Ectodermal cell (in vitro differentiated cells): ENCODE results near the gene MYLK.
"Not testable (repeated sequence)": the region's sequence is repeated elsewhere in the genome, so short reads cannot be mapped to it uniquely, and the experiment has no call there.

Experiments used
- H3K27ac ChIP-seq: 2 replicates; pipeline ENCODE4 v1.7.0; 2013; ENCODE audit warnings: mild to moderate bottlenecking, low read depth, low read length; ENCODE audit not compliant: insufficient read depth, poor library complexity, severe bottlenecking
- H3K27me3 ChIP-seq: 2 replicates; pipeline ENCODE4 v1.7.0; 2013; ENCODE audit warnings: mild to moderate bottlenecking, low read length; ENCODE audit not compliant: insufficient read depth, control insufficient read depth, poor library complexity, severe bottlenecking
- H3K36me3 ChIP-seq: one replicate; pipeline ENCODE4 v1.7.0; 2013; ENCODE audit warnings: low read length; ENCODE audit not compliant: control insufficient read depth, insufficient read depth
- H3K4me1 ChIP-seq: one replicate; pipeline ENCODE4 v1.7.0; 2013; ENCODE audit warnings: low read length; ENCODE audit not compliant: control insufficient read depth, insufficient read depth
- H3K4me3 ChIP-seq: 2 replicates; pipeline ENCODE4 v1.7.0; 2013; ENCODE audit warnings: low read depth, low read length, control low read depth; ENCODE audit not compliant: insufficient read depth
- H3K9me3 ChIP-seq: 2 replicates; pipeline ENCODE4 v1.7.0; 2013; ENCODE audit warnings: mild to moderate bottlenecking, low read length, moderate library complexity; ENCODE audit not compliant: control insufficient read depth
- WGBS, 2 experiments: methylation state at CpG; one replicate each; pipeline ENCODE4 v1.1.7; 2013; ENCODE audit warnings: missing lambda C conversion rate in 2 of 2; 5-methylcytosine and 5-hydroxymethylcytosine counted together

The MYLK gene

GRCh38 chr3:123605789-123606234 is 278.3 kb downstream of the MYLK start:
- no peaks in the 10 kb centered on the region for H3K4me1 ChIP-seq
- no peaks in the 10 kb centered on the region for H3K36me3 ChIP-seq
- H3K4me3 ChIP-seq = no peak overlapping the region
- WGBS, 2 experiments = 91 to 95% methylated on average over 5 of the region's 5 CpGs
- H3K9me3 ChIP-seq = no peaks in the 10 kb centered on the region
- no peak overlapping the region for H3K27ac ChIP-seq
- no peaks in the 10 kb centered on the region for H3K27me3 ChIP-seq

- not testable (repeated sequence) for H3K9me3 ChIP-seq, H3K27ac ChIP-seq, H3K27me3 ChIP-seq, H3K4me1 ChIP-seq, H3K4me3 ChIP-seq, H3K36me3 ChIP-seq
- WGBS, 2 experiments = 66 to 78% methylated on average over 2 of the region's 2 CpGs
Observed at GRCh38 chr3:123603153-123603552, 281.0 kb downstream of the MYLK start.

GRCh38 chr3:123602325-123602724 is 281.8 kb downstream of the MYLK start:
- H3K27me3 ChIP-seq = no peaks in the 10 kb centered on the region
- H3K9me3 ChIP-seq = no peaks in the 10 kb centered on the region
- H3K36me3 ChIP-seq = no peaks in the 10 kb centered on the region
- no peak overlapping the region for H3K4me3 ChIP-seq
- H3K4me1 ChIP-seq = no peaks in the 10 kb centered on the region
- no peak overlapping the region for H3K27ac ChIP-seq
- 87 to 93% methylated on average over 1 of the region's 1 CpG for WGBS, 2 experiments

- H3K9me3 ChIP-seq, H3K27me3 ChIP-seq, H3K36me3 ChIP-seq, H3K27ac ChIP-seq, H3K4me1 ChIP-seq, H3K4me3 ChIP-seq: not testable (repeated sequence)
Observed at GRCh38 chr3:123600863-123601262, 283.3 kb downstream of the MYLK start.

DNA sequence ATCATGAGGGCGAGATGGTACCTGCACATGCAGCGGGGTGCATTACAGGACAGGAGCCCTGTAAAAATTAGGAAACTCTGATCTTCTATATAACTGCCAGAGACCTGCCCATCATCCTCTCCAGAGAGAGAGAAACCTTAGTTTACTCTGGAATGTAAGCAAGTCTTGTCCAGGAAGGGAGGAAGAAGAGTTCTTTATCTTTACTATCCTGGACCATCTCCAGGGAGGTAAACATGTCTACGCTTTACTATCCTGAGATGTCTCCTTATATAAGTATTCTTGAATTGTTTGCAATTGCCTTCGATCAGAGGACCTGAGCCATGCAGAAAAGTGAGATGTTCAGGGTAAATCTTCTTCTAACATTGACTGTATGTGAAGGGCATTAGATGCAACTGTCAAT is 286.6 kb downstream of the MYLK start:
- H3K9me3 ChIP-seq = no peaks in the 10 kb centered on the region
- no peaks in the 10 kb centered on the region for H3K27me3 ChIP-seq
- H3K4me1 ChIP-seq = no peaks in the 10 kb centered on the region
- WGBS, 2 experiments = 97 to 100% methylated on average over 4 of the region's 4 CpGs
- H3K4me3 ChIP-seq = no peak overlapping the region
- H3K27ac ChIP-seq = no peak overlapping the region
- H3K36me3 ChIP-seq = no peaks in the 10 kb centered on the region

DNA sequence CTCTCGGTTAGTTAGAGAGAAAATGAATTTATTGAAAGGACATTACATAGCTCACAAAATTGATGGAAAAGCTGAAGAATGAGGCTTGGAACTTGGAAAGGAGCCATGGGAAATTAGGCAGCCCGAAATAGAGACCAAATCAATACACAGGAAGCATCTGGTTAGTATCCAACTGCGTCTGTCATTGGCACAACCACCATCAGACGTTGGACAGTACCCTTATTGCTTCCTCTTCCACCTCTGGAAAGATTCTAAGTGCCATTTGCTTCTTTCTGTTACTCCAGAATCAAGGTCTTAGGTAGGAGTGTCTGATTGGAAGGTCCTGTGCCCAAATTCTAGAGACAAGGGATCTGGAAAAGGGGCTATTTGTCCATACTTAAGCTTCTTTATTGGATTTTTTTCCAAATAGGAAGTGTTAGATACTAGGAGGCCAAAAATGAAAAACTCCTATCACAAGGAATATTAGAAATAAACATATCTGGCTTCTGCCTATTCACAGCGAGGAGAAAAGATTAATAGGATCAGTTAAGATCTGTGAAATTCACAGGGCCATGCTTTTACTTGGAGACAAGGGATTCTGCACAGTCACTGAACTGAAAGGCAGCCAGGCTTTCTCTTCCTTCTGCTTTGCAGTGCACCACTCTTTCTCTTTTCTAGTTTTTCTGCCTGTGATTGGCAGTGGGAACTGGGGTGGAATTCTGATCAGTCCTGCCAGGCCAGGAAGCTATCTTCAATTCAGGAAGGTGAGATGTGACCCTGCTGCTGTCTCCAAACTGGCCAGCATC is 288.5 kb downstream of the MYLK start:
- H3K27ac ChIP-seq = no peak overlapping the region
- H3K4me1 ChIP-seq = no peaks in the 10 kb centered on the region
- H3K4me3 ChIP-seq = no peak overlapping the region
- H3K36me3 ChIP-seq = no peaks in the 10 kb centered on the region
- H3K27me3 ChIP-seq = no peaks in the 10 kb centered on the region
- WGBS, 2 experiments = 94 to 98% methylated on average over 5 of the region's 5 CpGs
- no peaks in the 10 kb centered on the region for H3K9me3 ChIP-seq

- no peak overlapping the region for H3K4me3 ChIP-seq
- no peaks in the 10 kb centered on the region for H3K4me1 ChIP-seq
- H3K36me3 ChIP-seq = peaks cover 18% of the 10 kb centered on the region
- WGBS, 2 experiments = 92 to 94% methylated on average over 2 of the region's 3 CpGs
- H3K27me3 ChIP-seq = no peaks in the 10 kb centered on the region
- no peak overlapping the region for H3K27ac ChIP-seq
- no peaks in the 10 kb centered on the region for H3K9me3 ChIP-seq
Observed at GRCh38 chr3:123593381-123593780, 290.8 kb downstream of the MYLK start.

GRCh38 chr3:123590685-123591450 is 293.3 kb downstream of the MYLK start:
- Histone ChIP-seq H3K4me3 (no peak overlapping the region), H3K9me3 (no peaks in the 10 kb centered on the region), H3K4me1 (no peaks in the 10 kb centered on the region), H3K36me3 (peaks cover 18% of the 10 kb centered on the region), H3K27ac (no peak overlapping the region), H3K27me3 (no peaks in the 10 kb centered on the region)
- 72 to 80% methylated on average over 3 of the region's 3 CpGs for WGBS, 2 experiments

DNA sequence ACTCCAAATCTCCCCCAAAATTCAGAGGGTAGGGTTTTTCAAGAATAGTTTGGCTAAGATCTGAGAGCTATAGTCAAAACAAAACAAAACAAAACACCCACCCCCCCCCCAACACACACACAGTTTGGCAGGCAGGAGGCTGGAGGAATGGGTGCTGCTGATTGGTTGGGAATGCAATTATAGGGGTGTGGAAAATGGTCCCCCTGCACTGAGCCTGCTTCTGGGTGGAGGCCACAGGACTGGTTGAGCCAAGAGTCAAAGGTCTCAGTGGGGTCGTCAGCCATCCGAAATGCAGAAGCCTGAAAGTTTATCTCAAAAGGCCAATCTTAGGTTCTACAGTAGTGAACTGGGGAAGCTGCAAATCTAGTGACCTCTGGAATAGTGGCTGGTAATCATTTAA is 296.7 kb downstream of the MYLK start:
- no peaks in the 10 kb centered on the region for H3K4me1 ChIP-seq
- no peak overlapping the region for H3K4me3 ChIP-seq
- no peaks in the 10 kb centered on the region for H3K9me3 ChIP-seq
- no peak overlapping the region for H3K27ac ChIP-seq
- H3K36me3 ChIP-seq = peaks cover 18% of the 10 kb centered on the region
- no peaks in the 10 kb centered on the region for H3K27me3 ChIP-seq
- 92 to 96% methylated on average over 2 of the region's 2 CpGs for WGBS, 2 experiments

GRCh38 chr3:123586968-123587367 is 297.2 kb downstream of the MYLK start:
- no peaks in the 10 kb centered on the region for H3K4me1 ChIP-seq
- no peaks in the 10 kb centered on the region for H3K9me3 ChIP-seq
- WGBS, 2 experiments = 83% methylated on average over 1 of the region's 2 CpGs; no CpG with 5 or more reads in 1 of the 2 experiments
- no peak overlapping the region for H3K27ac ChIP-seq
- no peaks in the 10 kb centered on the region for H3K27me3 ChIP-seq
- H3K36me3 ChIP-seq = peaks cover 18% of the 10 kb centered on the region
- no peak overlapping the region for H3K4me3 ChIP-seq
